Measurements from ENCODE around the gene TPRG1L.

Gene TPRG1L

GRCh38 chr1:3626025-3626424 is 1.2 kb downstream of the TPRG1L start:
- TF ChIP-seq REST (IDR thresholded peaks at IDR 0.05; ENCODE audit: insufficient read depth in 1 of 2, low read depth in 2 of 2, low read length in 2 of 2), result no peak
- TF ChIP-seq FOXP2 (optimal IDR thresholded peaks at IDR 0.05; ENCODE audit: borderline replicate concordance, extremely low read depth, extremely low read length, insufficient read depth), result no peak
- no peak for TF ChIP-seq POLR2AphosphoS5 (IDR thresholded peaks at IDR 0.05; ENCODE audit: low read depth, low read length)
- TF ChIP-seq TAF1 (IDR thresholded peaks at IDR 0.05; ENCODE audit: borderline replicate concordance, insufficient read depth, low read length), result no peak
- no peak for TF ChIP-seq SIN3A (IDR thresholded peaks at IDR 0.05; ENCODE audit: borderline replicate concordance, insufficient read depth, low read length)

GRCh38 chr1:3627515-3628253 is 2.9 kb downstream of the TPRG1L start:
- TF ChIP-seq FOXP2 (optimal IDR thresholded peaks at IDR 0.05; ENCODE audit: borderline replicate concordance, extremely low read depth, extremely low read length, insufficient read depth) (no peak), TAF1 (IDR thresholded peaks at IDR 0.05; ENCODE audit: borderline replicate concordance, insufficient read depth, low read length) (no peak)

DNA sequence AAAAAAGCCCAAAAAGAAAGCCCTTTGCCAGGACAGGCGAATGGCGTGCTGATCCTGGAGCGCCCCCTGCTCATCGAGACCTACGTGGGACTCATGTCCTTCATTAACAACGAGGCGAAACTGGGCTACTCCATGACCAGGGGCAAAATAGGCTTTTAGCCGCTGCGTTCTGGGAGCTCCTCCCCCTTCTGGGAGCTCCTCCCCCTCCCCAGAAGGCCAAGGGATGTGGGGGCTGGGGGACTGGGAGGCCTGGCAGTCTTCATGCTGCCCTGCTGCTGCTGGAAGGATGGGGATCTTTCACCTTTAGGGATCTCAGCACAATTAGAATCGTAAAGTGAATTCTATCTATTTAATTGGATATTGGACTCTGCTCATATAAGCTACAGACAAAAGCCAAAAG is 3.6 kb downstream of the TPRG1L start:
- no peak for TF ChIP-seq TAF1 (IDR thresholded peaks at IDR 0.05; ENCODE audit: borderline replicate concordance, insufficient read depth, low read length)
- no peak for TF ChIP-seq REST (IDR thresholded peaks at IDR 0.05; ENCODE audit: insufficient read depth in 1 of 2, low read depth in 2 of 2, low read length in 2 of 2)
- TF ChIP-seq POLR2AphosphoS5 (IDR thresholded peaks at IDR 0.05; ENCODE audit: low read depth, low read length), result no peak
- no peak for TF ChIP-seq SIN3A (IDR thresholded peaks at IDR 0.05; ENCODE audit: borderline replicate concordance, insufficient read depth, low read length)
- no peak for TF ChIP-seq FOXP2 (optimal IDR thresholded peaks at IDR 0.05; ENCODE audit: borderline replicate concordance, extremely low read depth, extremely low read length, insufficient read depth)

DNA sequence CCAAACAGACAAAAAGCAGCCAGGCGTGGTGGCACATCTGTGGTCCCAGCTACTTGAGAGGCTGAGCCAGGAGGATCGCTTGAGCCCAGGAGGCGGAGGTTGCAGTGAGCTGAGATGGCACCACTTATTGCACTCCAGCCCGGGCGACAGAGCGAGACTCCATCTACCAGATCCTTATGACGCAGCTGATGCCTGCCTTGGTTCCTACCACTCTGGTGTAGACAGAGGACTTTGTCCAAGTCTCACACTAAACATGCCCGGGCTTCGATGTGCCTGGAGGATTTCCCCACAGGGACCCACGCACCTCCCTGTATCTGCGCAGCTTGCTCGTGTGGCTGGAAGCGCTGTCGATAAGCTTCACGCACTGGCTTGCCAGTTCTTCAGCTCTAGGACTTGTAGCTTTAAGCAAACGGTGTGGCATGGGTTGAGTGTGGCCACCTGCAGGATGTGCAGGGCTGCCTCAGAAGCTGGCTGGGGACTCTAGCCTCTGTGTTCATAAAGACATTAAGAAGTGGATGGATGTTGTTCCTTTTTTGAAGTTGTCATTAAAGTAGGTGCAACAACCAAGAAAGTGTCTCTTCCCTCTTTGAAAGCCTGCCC is 4.8 kb downstream of the TPRG1L start:
- TF ChIP-seq REST (IDR thresholded peaks at IDR 0.05; ENCODE audit: insufficient read depth in 1 of 2, low read depth in 2 of 2, low read length in 2 of 2), result no peak
- no peak for TF ChIP-seq SIN3A (IDR thresholded peaks at IDR 0.05; ENCODE audit: borderline replicate concordance, insufficient read depth, low read length)
- TF ChIP-seq TAF1 (IDR thresholded peaks at IDR 0.05; ENCODE audit: borderline replicate concordance, insufficient read depth, low read length), result no peak
- TF ChIP-seq FOXP2 (optimal IDR thresholded peaks at IDR 0.05; ENCODE audit: borderline replicate concordance, extremely low read depth, extremely low read length, insufficient read depth), result no peak
- TF ChIP-seq POLR2AphosphoS5 (IDR thresholded peaks at IDR 0.05; ENCODE audit: low read depth, low read length), result no peak

GRCh38 chr1:3630161-3630611 is 5.4 kb downstream of the TPRG1L start:
- TF ChIP-seq POLR2AphosphoS5 (IDR thresholded peaks at IDR 0.05; ENCODE audit: low read depth, low read length), result no peak
- no peak for TF ChIP-seq TAF1 (IDR thresholded peaks at IDR 0.05; ENCODE audit: borderline replicate concordance, insufficient read depth, low read length)
- TF ChIP-seq FOXP2 (optimal IDR thresholded peaks at IDR 0.05; ENCODE audit: borderline replicate concordance, extremely low read depth, extremely low read length, insufficient read depth), result no peak

DNA sequence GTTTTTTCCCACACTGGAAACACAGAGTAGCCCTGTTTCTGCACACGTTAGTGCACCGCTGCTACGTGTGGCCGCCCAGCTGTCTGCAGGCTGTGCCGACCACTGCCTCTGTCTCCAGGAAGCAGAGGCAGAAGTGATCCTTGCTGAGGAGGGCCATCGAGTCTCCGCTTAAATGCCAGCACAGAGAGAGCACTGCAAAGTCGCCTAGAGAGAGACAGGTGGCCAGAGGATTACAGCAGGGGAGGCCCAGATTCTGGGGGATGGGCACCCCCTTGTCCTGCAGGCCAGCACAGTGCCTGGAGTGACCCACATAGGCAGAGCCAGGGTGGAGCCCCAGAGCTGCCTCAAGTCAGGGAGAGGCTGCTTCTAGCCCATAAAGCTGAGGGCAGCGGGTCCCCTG is 6.1 kb downstream of the TPRG1L start:
- TF ChIP-seq REST (IDR thresholded peaks at IDR 0.05; ENCODE audit: insufficient read depth in 1 of 2, low read depth in 2 of 2, low read length in 2 of 2) (no peak), TAF1 (IDR thresholded peaks at IDR 0.05; ENCODE audit: borderline replicate concordance, insufficient read depth, low read length) (no peak), POLR2AphosphoS5 (IDR thresholded peaks at IDR 0.05; ENCODE audit: low read depth, low read length) (no peak), SIN3A (IDR thresholded peaks at IDR 0.05; ENCODE audit: borderline replicate concordance, insufficient read depth, low read length) (no peak), FOXP2 (optimal IDR thresholded peaks at IDR 0.05; ENCODE audit: borderline replicate concordance, extremely low read depth, extremely low read length, insufficient read depth) (no peak)

All from PFSK-1 (cell line).